Activated CD4-positive, CD25-positive, alpha-beta regulatory T cell treated with anti-CD3 and anti-CD28 coated beads, Interleukin-2, amount 50 U/mL, for 24 hours (primary cell): ENCODE measurements around the gene CDC42EP1.
"Not testable (repeated sequence)": the region's sequence is repeated elsewhere in the genome, so short reads cannot be mapped to it uniquely, and the experiment has no call there.

Source experiments
- ATAC-seq, 2 donors: fragments of 150-1000 bp; cut with Tn5 transposase; one replicate each; pipeline ENCODE4 v1.10.0; 2021; ENCODE audit warnings: mild to moderate bottlenecking in 1 of 2, moderate library complexity in 1 of 2

Gene CDC42EP1

DNA sequence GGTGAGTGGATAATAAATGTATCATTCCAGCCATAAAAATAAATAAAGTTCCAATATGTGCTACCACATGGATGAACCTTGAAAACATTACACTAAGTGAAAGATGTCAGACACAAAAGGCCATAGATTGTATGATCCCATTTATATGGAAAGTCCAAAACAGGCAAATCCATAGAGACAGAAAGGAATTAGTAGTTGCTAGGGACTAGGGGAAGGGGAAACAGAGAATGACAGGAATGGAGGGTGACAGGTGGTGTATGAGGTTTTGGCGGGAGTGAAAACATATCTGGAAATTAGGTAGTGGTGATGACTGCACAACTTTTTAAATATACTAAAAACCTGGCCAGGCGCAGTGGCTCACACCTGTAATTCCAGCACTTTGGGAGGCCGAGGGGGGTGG, 25.8 kb upstream of the CDC42EP1 start:
- no peak for ATAC-seq

DNA sequence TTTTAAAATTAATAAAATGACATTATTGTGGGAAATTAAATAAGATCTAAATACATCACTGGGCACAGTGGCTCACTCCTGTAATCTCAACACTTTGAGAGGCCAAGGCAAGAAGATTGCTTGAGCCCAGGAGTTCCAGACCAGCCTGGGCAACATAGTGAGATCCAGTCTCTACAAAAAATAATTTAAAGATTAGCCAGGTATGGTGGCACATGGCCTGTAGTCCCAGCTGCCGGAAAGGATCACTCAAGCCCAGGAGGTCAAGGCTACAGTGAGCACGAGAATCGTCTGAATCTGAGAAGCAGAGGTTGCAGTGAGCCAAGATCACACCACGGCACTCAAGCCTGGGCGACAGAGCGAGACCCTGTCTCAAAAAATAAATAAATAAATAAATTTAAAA, 25.1 kb upstream of the CDC42EP1 start:
- ATAC-seq, result no peak

DNA sequence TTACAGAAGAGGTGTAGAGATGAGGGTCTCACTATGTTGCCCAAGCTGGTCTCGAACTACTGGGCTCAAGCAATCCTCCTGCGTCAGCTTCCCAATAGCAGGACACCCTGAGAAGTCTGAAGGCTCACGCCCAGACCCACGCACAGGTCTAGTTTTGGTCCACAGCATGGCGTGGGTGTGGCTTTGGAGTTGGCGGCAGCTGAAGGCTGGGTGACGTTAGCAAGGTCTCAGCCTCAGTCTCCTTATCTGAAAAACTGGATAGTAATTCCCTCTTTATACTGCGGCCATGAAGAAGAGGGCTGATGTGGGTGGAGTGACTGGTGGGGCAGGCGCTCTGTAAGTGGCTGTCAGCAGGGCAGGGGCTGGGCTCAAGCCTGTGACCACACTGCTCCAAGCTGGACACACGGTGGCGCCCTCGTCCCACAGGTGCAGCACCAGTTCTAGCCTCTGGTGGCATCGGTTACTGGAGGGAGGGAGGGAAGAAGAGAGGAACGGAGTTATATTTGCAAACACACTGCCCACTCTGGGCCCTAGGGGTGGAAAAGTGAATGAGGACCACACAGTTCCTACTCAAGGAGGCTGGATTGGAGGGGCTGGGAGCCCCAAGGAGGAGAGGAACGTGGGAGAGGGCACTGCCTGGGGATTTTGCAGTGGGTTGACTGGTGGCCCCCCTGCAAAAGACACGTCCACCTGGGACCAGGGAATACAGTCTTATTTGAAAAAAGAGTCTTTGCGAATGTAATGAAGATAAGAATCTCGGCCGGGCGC, 21.5 kb upstream of the CDC42EP1 start:
- peak; percentile 95 to 98 for ATAC-seq

DNA sequence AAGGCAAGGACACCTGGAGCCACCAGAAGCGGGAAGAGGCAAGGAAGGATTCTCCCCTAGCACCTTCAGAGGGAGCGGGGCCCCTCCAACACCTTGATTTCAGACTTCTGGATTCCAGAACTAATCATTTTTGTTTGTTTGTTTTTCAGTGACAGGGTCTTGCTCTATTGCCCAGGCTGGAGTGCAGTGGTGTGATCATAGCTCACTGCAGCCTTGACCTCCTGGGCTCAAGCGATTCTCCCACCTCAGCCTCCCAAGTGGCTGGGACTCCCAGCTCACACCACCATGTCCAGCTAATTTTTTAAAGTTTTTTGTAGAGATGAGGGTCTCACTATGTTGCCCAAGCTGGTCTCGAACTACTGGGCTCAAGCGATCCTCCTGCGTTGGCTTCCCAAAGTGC, 20.5 kb upstream of the CDC42EP1 start:
- not testable (repeated sequence) for ATAC-seq

DNA sequence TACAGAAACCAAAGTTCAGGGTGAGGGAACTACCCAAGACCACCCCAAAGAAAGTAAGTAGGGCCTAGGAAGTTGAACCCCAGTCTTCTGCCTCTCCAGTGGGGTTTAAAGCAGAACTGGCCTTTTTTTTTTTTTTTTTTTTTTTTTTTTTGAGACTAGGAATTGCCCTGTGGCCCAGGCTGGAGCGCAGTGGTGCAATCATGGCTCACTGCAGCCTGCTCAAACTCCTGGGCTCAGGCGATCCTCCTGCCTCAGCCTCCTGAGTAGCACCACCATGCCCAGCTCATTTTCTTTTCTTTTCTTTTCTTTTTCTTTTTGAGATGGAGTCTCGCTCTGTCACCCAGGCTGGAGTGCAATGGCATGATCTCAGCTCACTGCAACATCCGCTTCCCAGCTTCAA, 17.9 kb upstream of the CDC42EP1 start:
- ATAC-seq, result not testable (repeated sequence)

DNA sequence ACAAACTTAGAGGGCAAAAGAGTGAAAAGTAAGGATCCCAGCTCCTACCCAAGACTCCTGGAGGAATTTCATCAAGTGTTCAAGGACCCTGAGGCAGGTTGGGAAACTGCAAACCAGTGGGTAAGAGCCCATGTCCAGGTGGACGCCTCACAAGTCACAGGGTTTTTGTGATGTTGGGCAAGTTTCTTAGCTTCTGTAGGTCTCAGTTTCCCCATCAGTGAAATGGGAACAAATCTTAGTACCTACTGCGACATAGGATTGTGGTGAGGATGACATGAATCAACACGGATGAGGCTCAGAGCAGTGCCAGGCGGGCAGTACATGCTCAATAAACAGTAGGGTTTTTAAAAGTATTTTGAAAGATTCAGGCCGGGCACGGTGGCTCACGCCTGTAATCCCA, 17.3 kb upstream of the CDC42EP1 start:
- ATAC-seq, result no peak

DNA sequence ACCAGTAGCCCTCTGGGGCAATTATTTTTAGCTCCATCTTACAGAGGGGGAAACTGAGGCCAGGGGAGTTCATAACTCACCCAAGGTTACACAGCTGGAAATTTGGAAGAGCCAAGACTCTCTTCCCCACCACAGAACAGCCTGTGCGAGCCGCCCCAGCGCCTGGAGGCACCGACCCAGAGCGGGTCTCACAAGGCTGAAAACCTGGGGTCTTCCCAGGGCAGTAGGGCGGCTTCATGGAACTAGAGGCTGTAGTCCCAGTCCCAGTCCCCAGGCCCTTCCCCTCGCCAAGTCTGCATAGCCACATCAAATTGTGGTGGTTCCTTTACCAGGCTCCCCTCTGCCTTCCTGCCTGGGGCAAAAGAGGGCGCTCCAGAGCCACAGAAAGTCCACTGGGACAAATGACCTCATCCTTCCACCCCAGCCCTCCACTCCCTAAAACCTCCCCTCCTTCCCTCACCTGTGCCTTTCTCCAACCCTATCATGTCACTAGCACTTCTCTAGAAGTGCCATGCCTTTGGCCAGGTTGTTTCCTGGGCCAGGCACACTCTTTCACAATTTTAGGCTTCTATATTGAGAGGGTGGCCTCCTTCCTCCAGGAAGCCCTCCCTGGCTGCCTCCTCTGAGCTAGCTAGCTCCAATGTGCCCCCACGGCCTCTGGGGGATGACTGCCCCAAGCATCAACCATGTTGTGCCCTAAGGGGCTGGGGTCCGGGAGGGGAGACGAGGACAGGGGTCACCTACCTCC, 15.2 kb upstream of the CDC42EP1 start:
- peak; percentile 27 to 49 for ATAC-seq

DNA sequence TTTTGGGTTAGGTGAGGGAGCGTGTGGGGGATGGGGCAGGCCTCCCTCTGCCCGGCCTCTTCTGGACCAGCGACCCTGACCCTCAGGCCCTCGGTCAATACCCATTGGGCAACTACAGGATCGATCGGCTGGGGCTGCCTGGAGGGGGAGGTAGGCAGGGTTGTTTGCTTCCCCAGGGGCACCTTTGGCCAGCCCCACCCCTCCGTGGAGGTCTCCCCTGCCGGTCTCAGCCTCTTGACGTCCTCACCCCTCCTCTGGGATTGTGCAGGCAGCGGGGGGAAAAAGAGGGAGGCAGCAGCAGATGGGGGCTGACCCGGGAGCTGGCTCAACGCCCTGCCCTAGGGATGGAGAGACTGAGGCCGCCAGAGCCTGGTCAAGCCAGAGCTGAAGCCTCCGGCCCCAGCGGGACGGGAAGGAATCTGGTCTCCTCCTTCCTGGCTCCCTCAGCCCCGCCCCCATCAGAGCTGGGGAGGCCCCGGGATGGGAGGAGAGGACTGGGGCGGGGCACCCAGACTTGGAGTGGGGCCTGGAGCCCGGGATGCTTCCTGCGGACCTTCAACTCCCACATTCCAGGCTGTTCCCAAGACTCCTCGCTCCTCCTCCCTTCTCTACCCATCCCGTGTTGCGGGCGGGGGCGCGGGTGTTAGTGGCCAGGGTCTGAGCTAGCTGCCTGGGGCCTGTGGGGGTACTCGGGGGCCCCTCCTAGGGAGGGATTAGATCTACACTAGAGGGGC, 14.4 kb upstream of the CDC42EP1 start:
- ATAC-seq, result no peak

DNA sequence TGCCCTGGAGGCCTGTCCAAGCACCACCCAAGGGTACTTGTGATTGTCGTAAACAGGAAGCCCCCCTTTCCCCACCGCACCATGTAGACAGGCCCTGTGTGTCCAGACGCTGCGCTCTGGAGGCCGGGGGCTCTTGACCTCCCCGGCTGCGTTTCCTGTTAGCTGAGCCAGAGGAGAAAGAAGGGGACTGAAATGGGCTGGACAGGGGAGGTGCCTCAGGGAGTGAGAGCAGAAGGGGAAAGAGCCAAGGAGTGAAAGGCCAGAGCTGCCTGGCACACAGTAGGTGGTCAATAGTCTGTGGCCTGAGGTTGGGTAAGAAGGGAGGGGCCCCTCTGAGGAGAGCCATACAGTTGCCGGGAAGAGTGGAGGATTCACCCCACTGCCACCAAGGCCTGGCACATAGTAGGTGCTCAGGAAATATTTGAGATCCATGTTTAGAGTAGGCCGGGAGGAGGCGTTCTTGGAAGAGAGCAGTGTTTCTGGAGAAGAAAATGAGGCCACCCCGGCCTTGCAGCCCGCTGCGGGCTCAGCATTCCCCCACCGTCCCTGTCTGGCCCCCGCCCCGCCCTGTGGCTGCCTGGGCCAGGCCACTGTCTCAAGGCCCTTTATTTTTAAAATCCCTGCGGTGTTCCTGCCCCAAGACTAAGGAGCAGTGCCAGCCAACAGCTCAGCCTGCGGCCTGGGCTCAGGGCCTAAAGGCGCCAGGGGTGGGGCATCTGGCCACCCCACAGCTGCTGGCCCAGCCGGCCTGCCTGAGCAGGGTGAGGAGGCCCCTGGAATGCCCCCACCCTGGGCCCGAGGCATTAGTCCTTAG, 13.6 kb upstream of the CDC42EP1 start:
- ATAC-seq, result no peak

DNA sequence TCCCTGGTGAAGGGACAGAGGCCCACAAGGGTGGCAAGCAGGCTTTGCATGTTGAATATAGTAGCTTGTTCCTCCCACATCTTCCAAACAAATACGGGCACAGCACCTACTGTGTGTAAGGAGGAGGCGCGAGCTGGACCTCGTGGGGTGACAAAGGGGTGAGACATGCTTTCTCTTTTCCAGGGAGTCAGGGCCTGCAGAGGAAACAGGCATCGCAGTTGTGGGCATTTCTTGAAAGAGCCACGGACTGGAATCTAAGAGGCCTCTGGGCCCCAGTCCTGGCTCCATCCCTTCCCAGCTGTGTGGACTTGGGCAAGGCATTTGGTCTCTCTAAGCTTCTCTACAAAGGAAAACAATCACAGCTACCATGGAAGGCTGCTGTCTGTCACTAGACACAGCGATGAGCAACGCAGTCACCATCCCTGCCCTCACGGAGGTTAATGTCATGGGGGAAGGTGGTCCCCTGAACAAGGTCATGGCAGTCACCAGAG, 13.0 kb upstream of the CDC42EP1 start:
- no peak for ATAC-seq

DNA sequence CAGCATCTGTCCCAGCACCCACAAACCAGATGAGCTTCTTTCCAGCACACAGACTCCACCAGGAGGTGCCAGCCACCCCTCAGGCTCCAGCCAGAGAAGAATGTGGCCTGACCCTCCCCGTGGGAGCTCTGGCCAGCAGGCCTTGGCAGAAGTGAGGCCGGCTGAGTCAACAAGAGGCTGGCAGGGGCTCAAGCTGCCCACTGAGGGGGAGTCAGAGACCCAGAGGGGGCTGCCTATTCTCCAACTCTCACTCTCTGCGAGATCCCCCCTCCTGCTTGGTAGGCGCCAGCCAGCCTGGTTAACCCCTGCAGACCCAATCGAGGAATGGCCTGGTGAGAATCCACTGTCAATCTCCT, 10.6 kb upstream of the CDC42EP1 start:
- no peak for ATAC-seq

DNA sequence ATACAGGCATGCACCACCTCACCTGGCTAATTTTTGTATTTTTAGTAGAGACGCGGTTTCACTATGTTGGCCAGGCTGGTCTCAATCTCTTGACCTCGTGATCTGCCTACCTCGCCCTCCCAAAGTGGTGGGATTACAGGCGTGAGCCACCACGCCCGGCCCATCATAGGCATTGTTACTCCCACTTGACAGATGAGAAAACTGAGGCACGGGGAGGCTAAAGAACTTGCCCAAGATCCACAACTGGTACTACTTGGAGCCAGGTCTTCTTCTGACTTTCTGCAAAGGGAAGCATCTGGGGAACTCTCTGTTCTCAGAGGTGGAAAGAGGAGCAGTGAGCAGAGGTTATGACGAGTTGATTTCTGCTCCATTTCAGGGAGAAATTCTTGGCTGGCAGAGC, 9.4 kb upstream of the CDC42EP1 start:
- ATAC-seq, result not testable (repeated sequence)

DNA sequence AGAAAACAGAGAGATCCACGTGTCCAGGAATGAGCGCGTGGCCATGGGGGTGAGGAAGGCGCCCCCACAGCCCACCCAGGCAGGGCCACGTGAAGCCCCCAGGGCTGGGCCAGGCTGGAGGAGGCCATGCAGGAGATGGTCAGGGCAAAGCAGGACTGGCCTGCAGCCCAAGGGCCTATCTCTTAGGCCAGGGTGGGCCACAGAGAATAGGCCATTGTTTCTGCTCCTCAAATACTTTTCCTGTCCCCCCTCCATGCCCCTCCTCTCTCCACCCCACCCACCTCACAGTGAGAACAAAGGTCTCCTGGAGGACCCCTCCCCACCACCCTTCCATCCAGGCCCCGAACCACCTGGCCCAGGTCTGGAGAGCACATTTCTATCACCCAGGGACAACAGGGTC, 8.3 kb upstream of the CDC42EP1 start:
- ATAC-seq, result no peak

DNA sequence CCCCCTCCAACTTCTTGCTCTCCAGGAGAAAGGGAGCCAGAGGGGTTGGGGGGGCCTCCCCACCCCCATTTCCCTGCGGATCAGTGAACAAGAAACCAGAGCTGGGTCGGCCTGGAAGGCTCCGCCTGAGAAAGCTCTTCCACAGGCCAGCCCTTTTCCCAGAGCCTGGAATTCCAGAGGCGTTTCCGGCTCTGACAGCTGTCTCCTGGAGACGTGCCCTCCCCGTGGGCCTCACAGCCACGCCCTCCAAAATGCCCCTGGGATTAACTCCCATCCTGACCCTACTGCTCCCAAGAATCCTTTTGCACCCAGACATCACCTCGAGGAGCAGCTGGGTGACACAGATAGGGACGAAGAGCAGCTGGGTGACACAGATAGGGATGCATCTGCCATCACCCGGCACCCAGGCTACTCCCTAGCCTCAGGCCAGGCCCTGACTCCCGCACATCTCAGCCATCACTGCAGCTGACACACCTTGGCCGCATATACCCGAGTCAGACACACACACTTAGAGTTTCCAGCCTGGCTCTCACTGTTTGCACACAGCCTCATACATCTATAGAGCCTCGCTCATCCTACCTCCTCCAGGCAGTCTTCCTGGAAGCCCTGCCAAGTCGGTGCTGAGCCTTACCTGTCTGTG, 7.6 kb upstream of the CDC42EP1 start:
- ATAC-seq, result no peak

DNA sequence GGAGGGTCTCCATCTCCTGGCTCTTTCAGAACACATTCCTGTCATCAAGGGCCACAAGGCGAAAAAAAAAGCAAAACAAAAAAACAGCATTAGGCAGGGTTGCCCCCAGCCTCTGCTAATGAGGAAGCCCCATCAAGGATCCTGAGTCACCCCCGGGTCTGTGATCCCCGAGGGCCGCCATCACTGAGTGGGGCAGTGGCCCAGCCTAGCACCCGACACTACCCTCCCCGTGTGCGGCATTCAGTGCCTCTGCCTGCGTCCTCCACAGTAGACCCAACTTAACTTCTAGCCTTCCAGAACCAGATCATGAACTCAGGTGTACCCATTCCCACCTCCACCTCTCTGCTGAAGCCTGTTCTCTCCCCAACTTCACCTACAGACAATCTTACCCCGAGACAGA, 6.6 kb upstream of the CDC42EP1 start:
- ATAC-seq, result no peak

DNA sequence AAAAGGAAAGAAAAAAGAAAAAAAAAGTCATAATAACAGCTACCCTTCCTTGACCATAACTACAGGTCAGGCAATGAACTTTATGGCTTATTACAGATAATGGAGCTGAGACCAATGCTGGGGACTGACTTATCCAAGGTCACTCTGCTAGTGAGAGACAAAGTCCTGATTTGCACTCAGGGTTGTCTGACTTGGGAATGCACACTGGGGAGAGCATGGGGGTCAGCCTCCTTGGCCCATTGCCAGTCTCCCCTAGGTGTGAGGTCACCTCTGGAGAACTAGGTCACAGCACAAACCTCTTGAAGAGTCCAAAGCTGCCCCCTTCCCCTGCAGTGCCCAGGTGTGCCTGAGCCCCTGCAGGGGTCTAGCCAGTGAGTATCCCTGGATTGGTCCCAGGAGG, 5.3 kb upstream of the CDC42EP1 start:
- no peak for ATAC-seq

DNA sequence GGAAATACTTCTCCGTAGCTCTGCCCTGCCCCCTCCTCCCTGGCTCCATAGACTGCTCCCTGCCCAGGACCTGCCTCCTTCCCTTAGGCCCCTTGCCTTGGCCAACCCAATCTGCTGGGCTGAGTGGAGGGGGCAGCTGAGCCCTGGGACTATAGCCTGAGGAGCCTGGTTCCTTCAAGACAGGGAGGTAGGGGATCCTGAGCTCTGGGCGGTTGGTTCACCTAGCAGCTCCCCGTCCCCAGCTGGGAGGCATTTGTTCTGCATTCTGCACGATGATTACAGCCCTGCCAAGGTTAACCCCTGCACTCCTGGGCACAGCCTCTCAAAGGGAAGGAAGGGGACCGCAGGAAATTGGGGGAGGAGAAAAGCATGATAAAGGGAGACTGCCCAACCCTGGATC, 3.6 kb upstream of the CDC42EP1 start:
- no peak for ATAC-seq

DNA sequence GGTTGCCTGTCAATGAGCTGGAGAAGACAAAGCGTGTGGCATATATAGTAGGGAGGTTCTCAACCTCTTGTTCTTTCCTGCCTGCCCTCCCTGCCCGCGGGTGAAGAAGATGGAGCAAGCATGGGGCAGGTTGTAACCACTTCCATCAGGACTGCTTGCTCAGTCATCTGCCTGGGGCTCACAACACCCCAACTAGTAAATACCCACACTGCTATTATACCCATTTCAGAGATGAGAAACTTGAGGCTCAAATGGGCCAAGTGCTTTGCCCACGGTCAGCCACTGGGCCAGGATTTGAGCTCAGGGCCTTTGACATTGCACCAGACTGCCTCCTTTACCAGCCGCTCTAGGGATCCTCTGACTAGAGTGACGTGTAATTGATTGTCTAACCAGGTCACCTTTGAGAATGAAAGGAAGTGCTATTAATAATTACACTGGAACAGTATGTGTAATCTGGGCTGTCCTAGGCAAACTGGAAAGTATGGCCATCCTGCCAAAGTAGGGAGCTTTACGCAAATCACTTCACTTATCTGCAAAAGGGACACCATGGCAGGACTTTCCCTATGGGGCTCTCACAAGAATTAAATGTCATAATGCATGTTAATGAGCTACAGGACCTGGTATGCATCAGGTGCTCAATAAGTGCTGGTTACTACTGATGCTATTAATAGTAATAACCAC, 2.8 kb upstream of the CDC42EP1 start:
- ATAC-seq, result no peak

DNA sequence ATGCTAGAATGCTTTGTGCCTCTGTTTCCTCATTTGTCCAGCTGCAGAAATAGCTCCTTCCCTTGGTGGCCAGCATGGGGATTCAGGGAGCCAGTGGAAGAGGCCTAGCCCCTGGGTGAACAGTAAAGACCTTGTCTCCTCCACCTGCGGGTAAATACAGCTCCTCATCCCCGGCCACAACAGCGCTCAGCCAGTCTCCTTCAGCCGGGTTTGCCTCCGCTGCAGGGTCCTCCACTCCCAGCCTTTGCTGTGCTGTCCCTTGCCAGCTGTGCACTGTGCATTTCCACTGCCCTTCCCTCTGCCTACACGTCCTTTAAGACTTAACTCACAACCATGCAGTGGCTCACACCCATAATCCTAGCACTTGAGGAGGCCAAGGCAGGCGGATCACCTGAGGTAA, 1.5 kb upstream of the CDC42EP1 start:
- no peak for ATAC-seq

DNA sequence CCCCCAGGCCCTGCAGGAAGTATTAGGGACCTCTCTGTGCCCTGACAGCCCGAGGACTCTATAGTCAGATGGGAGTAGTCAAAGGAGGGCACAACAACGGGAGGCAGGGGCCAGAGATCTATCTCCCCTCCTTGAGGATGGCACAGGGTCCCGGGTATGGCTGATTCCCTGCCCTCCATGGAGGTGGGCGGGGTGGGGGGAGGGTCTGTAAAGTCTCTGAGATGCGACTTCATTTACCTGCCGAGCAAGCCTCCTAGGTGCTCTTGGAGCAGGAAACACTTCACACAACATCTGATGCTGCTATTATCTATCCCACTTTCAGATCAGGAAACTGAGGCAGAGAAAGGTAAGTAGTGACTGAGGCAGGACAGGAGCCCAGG, 769 bp upstream of the CDC42EP1 start:
- no peak for ATAC-seq

DNA sequence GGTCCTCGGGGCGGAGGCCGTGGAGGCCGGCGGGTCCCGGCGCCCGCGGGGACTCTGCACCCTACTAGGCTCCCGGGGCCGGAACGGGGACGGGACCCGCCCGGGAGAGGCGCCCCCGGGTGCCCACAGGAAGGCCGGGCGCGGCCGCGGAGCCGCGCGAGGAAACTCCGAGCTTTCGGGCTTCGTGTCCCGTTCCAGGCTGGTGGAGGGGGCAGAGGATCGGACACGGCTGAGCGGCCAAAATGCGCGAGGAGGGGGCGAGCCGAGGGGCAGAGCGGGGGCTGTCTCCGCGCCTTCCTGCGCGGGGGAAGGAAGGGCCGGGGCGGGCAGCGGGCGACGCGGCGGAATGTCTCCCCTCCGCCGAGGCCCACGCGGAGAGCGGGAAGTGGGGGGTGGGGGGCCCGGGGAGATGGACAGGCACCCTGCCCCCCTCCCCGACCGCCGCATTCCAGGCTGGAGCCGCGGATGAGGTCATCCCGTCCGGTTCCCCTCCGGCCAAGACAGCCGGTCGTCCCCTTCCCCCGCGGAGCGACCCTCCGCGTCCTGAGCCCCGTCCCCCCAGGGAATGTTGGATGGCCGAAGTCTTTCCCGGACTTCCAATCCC, 430 bp downstream of the CDC42EP1 start:
- peak in 1 of 2 donors; percentile 14 for ATAC-seq
